ENCODE results near the gene POU2AF1.

The POU2AF1 gene

DNA sequence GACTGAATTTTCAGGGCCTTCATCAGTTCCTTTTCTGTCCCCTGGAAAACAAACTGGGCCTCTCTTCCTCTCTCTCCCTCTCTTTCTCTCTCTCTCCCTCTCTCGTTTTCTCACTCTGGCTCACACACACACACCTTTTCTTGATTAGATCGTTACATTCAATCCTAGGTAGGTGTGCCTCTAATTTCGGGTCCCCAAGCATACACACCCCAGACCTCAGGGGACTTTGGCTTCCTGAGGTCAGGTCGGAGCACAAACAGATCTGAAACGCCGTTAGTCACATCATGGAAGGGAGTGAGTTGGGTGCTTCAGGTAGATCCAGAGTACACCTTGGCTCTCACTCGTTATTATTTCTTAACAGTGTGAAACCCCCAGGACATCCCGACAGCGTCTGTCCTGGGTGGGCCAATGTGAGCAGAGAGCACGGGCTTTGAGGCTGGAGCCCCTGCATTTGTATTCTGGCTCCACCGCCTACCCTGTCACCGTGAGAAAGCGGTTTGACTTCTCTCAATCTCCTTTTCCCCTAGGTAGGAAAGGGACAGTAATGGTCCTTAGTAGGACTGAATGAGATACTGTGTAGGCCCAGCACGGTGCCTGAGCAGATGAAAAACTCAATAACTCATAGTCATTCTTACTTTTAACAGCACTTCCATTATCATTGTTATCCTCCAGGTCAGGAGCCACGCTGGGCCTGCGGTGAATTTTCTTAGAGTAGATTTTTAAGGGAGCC, 37.3 kb upstream of the POU2AF1 start:
- Histone ChIP-seq H3K9me2 (replicated peaks; ENCODE audit: control insufficient read depth, low read length) (no peaks in the 10 kb centered on the region), H3K4me2 (ENCODE audit: low read length) (peak overlapping the region; percentile 96), H3K4me3 (ENCODE audit: low read length) (peak overlapping the region; percentile 73), H3K4me1 (ENCODE audit: control insufficient read depth, low read length) (peaks cover 100% of the 10 kb centered on the region), H4K20me1 (ENCODE audit: control insufficient read depth, insufficient read depth, low read depth, low read length) (no peaks in the 10 kb centered on the region), H3K36me3 (ENCODE audit: control insufficient read depth, low read length) (peaks cover 28% of the 10 kb centered on the region), H3K27ac (ENCODE audit: low read depth, low read length) (peak overlapping the region; percentile 98), H3F3A (ENCODE audit: control insufficient read depth, insufficient read depth) (peaks cover 59% of the 10 kb centered on the region), H3K9me3 (ENCODE audit: control insufficient read depth, insufficient read depth, low read length) (peaks cover 11% of the 10 kb centered on the region; the same call in 1 of the 2 replicates), H3K79me2 (ENCODE audit: control insufficient read depth, low read length) (peaks cover 16% of the 10 kb centered on the region), H3K27me3 (ENCODE audit: control insufficient read depth, low read length) (no peaks in the 10 kb centered on the region)
- TF ChIP-seq, protein P1, sequence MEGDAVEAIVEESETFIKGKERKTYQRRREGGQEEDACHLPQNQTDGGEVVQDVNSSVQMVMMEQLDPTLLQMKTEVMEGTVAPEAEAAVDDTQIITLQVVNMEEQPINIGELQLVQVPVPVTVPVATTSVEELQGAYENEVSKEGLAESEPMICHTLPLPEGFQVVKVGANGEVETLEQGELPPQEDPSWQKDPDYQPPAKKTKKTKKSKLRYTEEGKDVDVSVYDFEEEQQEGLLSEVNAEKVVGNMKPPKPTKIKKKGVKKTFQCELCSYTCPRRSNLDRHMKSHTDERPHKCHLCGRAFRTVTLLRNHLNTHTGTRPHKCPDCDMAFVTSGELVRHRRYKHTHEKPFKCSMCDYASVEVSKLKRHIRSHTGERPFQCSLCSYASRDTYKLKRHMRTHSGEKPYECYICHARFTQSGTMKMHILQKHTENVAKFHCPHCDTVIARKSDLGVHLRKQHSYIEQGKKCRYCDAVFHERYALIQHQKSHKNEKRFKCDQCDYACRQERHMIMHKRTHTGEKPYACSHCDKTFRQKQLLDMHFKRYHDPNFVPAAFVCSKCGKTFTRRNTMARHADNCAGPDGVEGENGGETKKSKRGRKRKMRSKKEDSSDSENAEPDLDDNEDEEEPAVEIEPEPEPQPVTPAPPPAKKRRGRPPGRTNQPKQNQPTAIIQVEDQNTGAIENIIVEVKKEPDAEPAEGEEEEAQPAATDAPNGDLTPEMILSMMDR (IDR thresholded peaks at IDR 0.05; ENCODE audit: low read depth, low read length, poor library complexity, severe bottlenecking), result no peak
- no peak for TF ChIP-seq EZH2phosphoT487 (IDR thresholded peaks at IDR 0.05; ENCODE audit: borderline replicate concordance, low read length)

DNA sequence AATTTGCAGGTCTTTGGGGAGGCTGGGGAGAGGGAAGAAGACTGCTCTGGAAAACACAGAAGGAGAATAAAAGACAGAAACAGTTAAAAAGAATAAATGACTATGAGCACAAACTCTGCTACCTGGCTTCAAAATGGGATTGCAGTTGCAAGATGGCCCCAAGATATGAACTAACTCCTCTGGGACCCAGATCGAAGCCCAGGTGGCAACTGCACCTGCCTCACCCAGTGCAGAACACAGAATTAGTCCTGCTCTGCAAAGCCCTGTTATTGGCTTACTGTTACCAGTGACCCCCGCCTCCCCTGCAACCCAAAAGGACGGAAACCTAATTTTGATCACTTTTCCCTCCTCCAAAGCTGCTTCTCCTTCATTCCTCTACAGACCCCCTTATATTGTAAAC, 35.9 kb upstream of the POU2AF1 start:
- H3K27me3 ChIP-seq (ENCODE audit: control insufficient read depth, low read length), result no peaks in the 10 kb centered on the region

DNA sequence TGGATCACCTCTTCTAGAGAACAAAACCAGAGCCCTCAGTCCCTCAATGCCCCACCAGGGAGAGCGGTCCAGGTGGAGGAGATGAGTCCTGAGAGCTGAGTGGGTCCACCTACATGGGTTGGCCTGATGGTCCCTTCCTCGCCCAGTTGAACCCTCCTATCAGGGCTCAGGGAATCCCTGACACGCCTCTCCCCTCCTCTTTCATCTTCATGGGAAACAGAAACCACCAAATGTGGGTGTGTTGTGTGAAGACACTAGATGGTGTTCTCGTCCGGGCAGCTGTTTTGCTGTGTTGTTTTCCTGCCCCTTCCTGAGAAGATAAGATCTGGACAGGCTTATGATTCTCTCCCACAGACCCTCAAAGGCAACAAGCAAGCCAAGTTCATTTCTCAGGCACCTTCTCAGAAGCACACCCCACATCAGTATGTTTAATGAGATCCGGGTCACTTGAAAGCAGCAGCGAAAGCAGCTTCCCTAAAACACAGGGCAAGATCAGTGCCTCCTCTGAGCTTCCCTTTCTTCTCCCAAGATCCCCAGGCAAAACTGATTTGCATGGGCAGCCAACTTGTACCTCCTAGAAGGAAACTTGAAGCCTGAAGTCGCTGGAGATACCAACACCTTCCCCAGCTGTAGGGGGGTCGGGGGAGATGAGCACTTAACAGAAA, 35.3 kb upstream of the POU2AF1 start:
- H3K27me3 ChIP-seq (ENCODE audit: control insufficient read depth, low read length), result no peaks in the 10 kb centered on the region
- no peaks in the 10 kb centered on the region for H4K20me1 ChIP-seq (ENCODE audit: control insufficient read depth, insufficient read depth, low read depth, low read length)
- H3K9me2 ChIP-seq (replicated peaks; ENCODE audit: control insufficient read depth, low read length), result no peaks in the 10 kb centered on the region
- peak overlapping the region; percentile 73 for H3K4me3 ChIP-seq (ENCODE audit: low read length)
- TF ChIP-seq EZH2phosphoT487 (IDR thresholded peaks at IDR 0.05; ENCODE audit: borderline replicate concordance, low read length), result no peak
- TF ChIP-seq, protein P1 (IDR thresholded peaks at IDR 0.05; ENCODE audit: low read depth, low read length, poor library complexity, severe bottlenecking), result no peak
- peaks cover 55% of the 10 kb centered on the region for H3F3A ChIP-seq (ENCODE audit: control insufficient read depth, insufficient read depth)
- H3K4me1 ChIP-seq (ENCODE audit: control insufficient read depth, low read length), result peaks cover 100% of the 10 kb centered on the region
- peaks cover 21% of the 10 kb centered on the region; the same call in 1 of the 2 replicates for H3K36me3 ChIP-seq (ENCODE audit: control insufficient read depth, low read length)
- H3K4me2 ChIP-seq (ENCODE audit: low read length), result peak overlapping the region; percentile 96
- no peaks in the 10 kb centered on the region for H3K9me3 ChIP-seq (ENCODE audit: control insufficient read depth, insufficient read depth, low read length)
- peaks cover 11% of the 10 kb centered on the region; the same call in 1 of the 2 replicates for H3K79me2 ChIP-seq (ENCODE audit: control insufficient read depth, low read length)
- peak overlapping the region; percentile 98 for H3K27ac ChIP-seq (ENCODE audit: low read depth, low read length)

More for the DNA sequence above, 35.9 kb upstream of the POU2AF1 start:
- peak overlapping the region; percentile 96 for H3K4me2 ChIP-seq (ENCODE audit: low read length)
- H4K20me1 ChIP-seq (ENCODE audit: control insufficient read depth, insufficient read depth, low read depth, low read length), result no peaks in the 10 kb centered on the region
- H3K27ac ChIP-seq (ENCODE audit: low read depth, low read length), result peak overlapping the region; percentile 98
- H3K79me2 ChIP-seq (ENCODE audit: control insufficient read depth, low read length), result peaks cover 14% of the 10 kb centered on the region
- H3K36me3 ChIP-seq (ENCODE audit: control insufficient read depth, low read length), result peaks cover 21% of the 10 kb centered on the region; the same call in 1 of the 2 replicates
- no peaks in the 10 kb centered on the region for H3K9me2 ChIP-seq (replicated peaks; ENCODE audit: control insufficient read depth, low read length)
- H3K4me3 ChIP-seq (ENCODE audit: low read length), result peak overlapping the region; percentile 73
- peaks cover 100% of the 10 kb centered on the region for H3K4me1 ChIP-seq (ENCODE audit: control insufficient read depth, low read length)
- H3F3A ChIP-seq (ENCODE audit: control insufficient read depth, insufficient read depth), result peaks cover 52% of the 10 kb centered on the region
- TF ChIP-seq, protein P1 (IDR thresholded peaks at IDR 0.05; ENCODE audit: low read depth, low read length, poor library complexity, severe bottlenecking), result no peak
- no peak for TF ChIP-seq EZH2phosphoT487 (IDR thresholded peaks at IDR 0.05; ENCODE audit: borderline replicate concordance, low read length)
- H3K9me3 ChIP-seq (ENCODE audit: control insufficient read depth, insufficient read depth, low read length), result peaks cover under 1% of the 10 kb centered on the region; the same call in 1 of the 2 replicates

Data from DOHH2 (cell line).